Measurements from ENCODE around the gene GET4. TPM values are rescaled to one million over a fixed set of nuclear protein-coding genes. Genes with fewer than 3 reads are reported as not detected.

Gene GET4
- polyA plus RNA-seq, 1 of the 3 experiments (the other 2 are of a cell fraction), result 63.1 TPM

DNA sequence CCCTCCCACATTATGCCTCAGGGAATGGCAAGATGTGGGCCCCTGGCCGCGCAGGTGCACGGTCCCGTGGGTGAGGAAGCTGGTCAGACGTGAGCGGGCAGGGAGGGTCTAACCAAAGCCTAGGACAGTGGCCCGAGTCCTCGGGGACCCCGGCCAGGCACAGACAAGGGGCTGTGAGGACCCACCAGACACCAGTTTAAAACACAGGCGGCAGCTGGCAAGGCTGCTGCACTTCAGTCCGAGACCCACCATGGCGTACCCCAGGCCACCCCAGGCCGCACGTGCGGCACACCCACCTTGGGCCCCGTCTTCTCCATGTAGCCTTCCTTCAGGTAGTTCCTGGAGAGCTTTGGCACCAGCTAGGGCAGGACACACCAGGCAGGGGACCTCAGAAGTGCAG, 23.5 kb downstream of the GET4 start:
- Histone ChIP-seq H3K4me1 (ENCODE audit: control insufficient read depth in 1 of 2, insufficient read depth in 2 of 2, low read depth in 1 of 2, low read length in 1 of 2) (peaks cover 12 to 19% of the 10 kb centered on the region in 2 experiments; a peak in 3 of 4 replicates), H3K27me3 (ENCODE audit: insufficient read depth) (no peaks in the 10 kb centered on the region), H3K36me3 (replicated peaks in 1 of 2; ENCODE audit: control insufficient read depth in 1 of 2, insufficient read depth in 2 of 2, low read length in 1 of 2) (peaks cover 0 to 30% of the 10 kb centered on the region in 2 experiments), H3K27ac (ENCODE audit: low read depth in 2 of 2, low read length in 1 of 2) (no peak overlapping the region), H3K4me2 (no peak overlapping the region), H3K9me2 (no peaks in the 10 kb centered on the region), H3K9ac (no peak overlapping the region), H4K20me1 (ENCODE audit: insufficient read depth) (no peaks in the 10 kb centered on the region), H3K9me3 (no peaks in the 10 kb centered on the region), H3K4me3 (ENCODE audit: low read depth in 2 of 2, low read length in 1 of 2) (no peak overlapping the region), H2AFZ (ENCODE audit: low read depth) (no peak overlapping the region), H3F3A (replicated peaks; ENCODE audit: insufficient read depth) (peaks cover 9% of the 10 kb centered on the region), H3K79me2 (ENCODE audit: insufficient read depth) (no peaks in the 10 kb centered on the region)
- TF ChIP-seq RCOR1 (IDR thresholded peaks at IDR 0.05; ENCODE audit: low read length) (no peak), YY1 (IDR thresholded peaks at IDR 0.05; ENCODE audit: low read depth) (no peak), TAF1 (IDR thresholded peaks at IDR 0.05; ENCODE audit: borderline replicate concordance, low read depth, low read length) (no peak), POLR2AphosphoS5 (IDR thresholded peaks at IDR 0.05; ENCODE audit: low read depth, low read length) (no peak), RFX5 (IDR thresholded peaks at IDR 0.05; ENCODE audit: low read length) (no peak), SMC3 (IDR thresholded peaks at IDR 0.05; ENCODE audit: low read depth, low read length) (no peak), NFIC (IDR thresholded peaks at IDR 0.05; ENCODE audit: borderline replicate concordance) (no peak), FOXM1 (IDR thresholded peaks at IDR 0.05; ENCODE audit: low read depth) (no peak), RAD21 (IDR thresholded peaks at IDR 0.05; ENCODE audit: low read length) (no peak)
- no peak for DNase-seq
- 94% methylated on average over 16 of the region's 16 CpGs for WGBS (ENCODE audit: low lambda C conversion rate)
- POLR2A ChIA-PET, result interaction anchor here (1.4 kb wide), 1 partner anchor 23 kb away, joined by 3 read pairs; the partner anchor contains the start of gene GET4
- CTCF ChIA-PET, result interaction anchor here (0.5 to 3.6 kb wide), 4 partner anchors 10 to 100 kb away, joined by 3 to 15 read pairs (median 12); no protein-coding TSS in a partner anchor

DNA sequence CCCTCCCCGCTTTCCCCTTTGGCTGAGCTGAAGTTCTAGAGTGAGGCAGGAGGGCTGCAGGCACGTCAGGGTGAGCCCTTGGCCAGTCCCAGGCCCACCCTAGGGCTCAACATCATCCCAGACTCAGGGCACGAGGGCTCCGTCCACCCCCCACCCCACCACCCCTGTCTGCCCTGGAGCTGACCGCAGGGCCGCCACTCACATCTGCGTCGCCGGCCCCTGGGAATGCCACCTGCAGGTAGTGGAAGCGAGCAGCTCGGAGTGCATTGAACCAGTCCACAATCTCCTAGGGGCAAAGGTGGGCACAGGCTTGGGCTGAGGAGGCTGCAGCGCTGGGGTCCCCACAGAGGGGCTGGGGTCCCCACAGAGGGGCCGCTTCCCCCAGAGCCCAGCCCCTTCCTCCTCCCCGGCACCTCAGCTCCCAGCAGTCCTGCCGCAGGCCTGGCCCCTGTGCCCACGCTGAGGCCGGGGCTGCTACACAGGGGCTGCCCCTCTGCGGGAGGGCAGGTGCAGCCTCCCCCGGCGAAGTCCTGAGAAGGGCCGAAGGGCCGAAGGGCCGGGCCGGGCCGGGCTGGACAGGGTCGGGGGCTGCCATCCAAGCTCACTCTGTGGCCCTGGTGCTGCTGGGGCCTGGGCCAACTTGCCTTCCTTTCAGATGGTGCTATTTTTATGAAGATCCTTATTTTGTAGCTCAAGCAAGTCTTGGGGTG, 24.1 kb downstream of the GET4 start:
- ChIA-PET CTCF (interaction anchor here (0.6 to 3.6 kb wide), 9 partner anchors 9 to 728 kb away, joined by 3 to 15 read pairs (median 3); partner anchors contain the start of genes GET4 and GPR146), POLR2A (interaction anchor here (1.2 to 1.5 kb wide), 3 partner anchors 9 to 133 kb away, joined by 3 to 5 read pairs (median 4); partner anchors contain the start of gene GET4)
- Histone ChIP-seq H3K4me1 (ENCODE audit: control insufficient read depth in 1 of 2, insufficient read depth in 2 of 2, low read depth in 1 of 2, low read length in 1 of 2) (peaks cover 14 to 19% of the 10 kb centered on the region in 2 experiments; a peak in 3 of 4 replicates), H3F3A (replicated peaks; ENCODE audit: insufficient read depth) (peaks cover 9% of the 10 kb centered on the region), H3K4me2 (no peak overlapping the region), H4K20me1 (ENCODE audit: insufficient read depth) (no peaks in the 10 kb centered on the region), H3K36me3 (replicated peaks in 1 of 2; ENCODE audit: control insufficient read depth in 1 of 2, insufficient read depth in 2 of 2, low read length in 1 of 2) (peaks cover 0 to 23% of the 10 kb centered on the region in 2 experiments), H3K79me2 (ENCODE audit: insufficient read depth) (no peaks in the 10 kb centered on the region), H3K9ac (0 out of 2 replicates have a peak overlapping the region, but pooled peaks have one; percentile 2), H3K4me3 (ENCODE audit: low read depth in 2 of 2, low read length in 1 of 2) (no peak overlapping the region), H3K9me3 (no peaks in the 10 kb centered on the region), H3K27ac (ENCODE audit: low read depth in 2 of 2, low read length in 1 of 2) (peak overlapping the region in 1 of 2 experiments; percentile 39; a peak in 1 of 4 replicates), H2AFZ (ENCODE audit: low read depth) (no peak overlapping the region), H3K9me2 (no peaks in the 10 kb centered on the region), H3K27me3 (ENCODE audit: insufficient read depth) (no peaks in the 10 kb centered on the region)
- TF ChIP-seq CHD2 (IDR thresholded peaks at IDR 0.05; ENCODE audit: low read length, partially characterized antibody), result no peak
- no peak for TF ChIP-seq JUND (IDR thresholded peaks at IDR 0.05)
- TF ChIP-seq MEF2A (IDR thresholded peaks at IDR 0.05; ENCODE audit: borderline replicate concordance, low read depth), result no peak
- no peak for TF ChIP-seq RFX5 (IDR thresholded peaks at IDR 0.05; ENCODE audit: low read length)
- no peak for TF ChIP-seq POLR2AphosphoS5 (IDR thresholded peaks at IDR 0.05; ENCODE audit: low read depth, low read length)
- no peak for TF ChIP-seq NFIC (IDR thresholded peaks at IDR 0.05; ENCODE audit: borderline replicate concordance)
- TF ChIP-seq RXRA (IDR thresholded peaks at IDR 0.05; ENCODE audit: borderline replicate concordance, low read depth), result no peak
- TF ChIP-seq, protein P1, sequence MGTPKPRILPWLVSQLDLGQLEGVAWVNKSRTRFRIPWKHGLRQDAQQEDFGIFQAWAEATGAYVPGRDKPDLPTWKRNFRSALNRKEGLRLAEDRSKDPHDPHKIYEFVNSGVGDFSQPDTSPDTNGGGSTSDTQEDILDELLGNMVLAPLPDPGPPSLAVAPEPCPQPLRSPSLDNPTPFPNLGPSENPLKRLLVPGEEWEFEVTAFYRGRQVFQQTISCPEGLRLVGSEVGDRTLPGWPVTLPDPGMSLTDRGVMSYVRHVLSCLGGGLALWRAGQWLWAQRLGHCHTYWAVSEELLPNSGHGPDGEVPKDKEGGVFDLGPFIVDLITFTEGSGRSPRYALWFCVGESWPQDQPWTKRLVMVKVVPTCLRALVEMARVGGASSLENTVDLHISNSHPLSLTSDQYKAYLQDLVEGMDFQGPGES (IDR thresholded peaks at IDR 0.05; ENCODE audit: low read depth, low read length), result no peak
- no peak for TF ChIP-seq SMC3 (IDR thresholded peaks at IDR 0.05; ENCODE audit: low read depth, low read length)
- no peak for TF ChIP-seq MXI1 (IDR thresholded peaks at IDR 0.05; ENCODE audit: low read depth, low read length)
- no peak for TF ChIP-seq TEAD4 (IDR thresholded peaks at IDR 0.05; ENCODE audit: borderline replicate concordance, insufficient read depth)
- TF ChIP-seq RAD21 (IDR thresholded peaks at IDR 0.05; ENCODE audit: low read length), result no peak
- TF ChIP-seq YY1 (IDR thresholded peaks at IDR 0.05; ENCODE audit: low read depth), result no peak
- TF ChIP-seq, protein P2, sequence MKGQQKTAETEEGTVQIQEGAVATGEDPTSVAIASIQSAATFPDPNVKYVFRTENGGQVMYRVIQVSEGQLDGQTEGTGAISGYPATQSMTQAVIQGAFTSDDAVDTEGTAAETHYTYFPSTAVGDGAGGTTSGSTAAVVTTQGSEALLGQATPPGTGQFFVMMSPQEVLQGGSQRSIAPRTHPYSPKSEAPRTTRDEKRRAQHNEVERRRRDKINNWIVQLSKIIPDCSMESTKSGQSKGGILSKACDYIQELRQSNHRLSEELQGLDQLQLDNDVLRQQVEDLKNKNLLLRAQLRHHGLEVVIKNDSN (IDR thresholded peaks at IDR 0.05; ENCODE audit: borderline replicate concordance, low read depth), result no peak
- DNase-seq, result no peak
- WGBS (ENCODE audit: low lambda C conversion rate), result 90% methylated on average over 12 of the region's 26 CpGs
